ENCODE results near the gene DMRTC1.
"Not testable (repeated sequence)": the region's sequence is repeated elsewhere in the genome, so short reads cannot be mapped to it uniquely, and the experiment has no call there.

DMRTC1 gene

GRCh38 chrX:72943819-72944169, at the start of gene DMRTC1:
TSS of gene DMRTC1 (minus strand) at chrX:72943837. CDS start at chrX:72875694, 68,143 bp downstream.
- not testable (repeated sequence) for DNase-seq (ENCODE audit: low spot score); FAIRE-seq

- DNase-seq (ENCODE audit: low spot score); FAIRE-seq: not testable (repeated sequence)
These were observed 37.3 kb upstream of the DMRTC1 start for GRCh38 chrX:72980894-72981469.

DNA sequence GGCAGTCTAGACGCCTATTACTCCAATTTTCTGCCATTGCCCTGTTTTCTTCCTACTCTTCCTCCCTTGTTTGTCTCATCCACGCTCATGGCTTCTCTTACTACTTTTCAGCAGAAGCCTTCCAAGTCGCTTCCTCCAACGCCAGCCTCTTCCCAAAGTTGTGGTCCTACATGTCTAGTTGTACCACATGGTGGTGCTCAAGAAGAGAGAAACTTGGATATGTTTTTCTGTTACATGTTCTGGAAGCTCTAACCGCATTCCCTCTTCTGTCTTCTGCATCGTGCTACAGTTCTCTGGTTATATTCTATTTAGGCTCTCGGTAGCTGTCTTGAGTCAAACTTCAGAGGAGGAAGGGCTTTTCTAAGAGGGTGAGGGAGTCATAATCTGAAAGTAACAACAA, 31.2 kb upstream of the DMRTC1 start:
- not testable (repeated sequence) for FAIRE-seq

GRCh38 chrX:72971859-72972258, 28.2 kb upstream of the DMRTC1 start:
- DNase-seq (ENCODE audit: low spot score); FAIRE-seq: not testable (repeated sequence)

More for the DNA sequence above, 31.2 kb upstream of the DMRTC1 start:
- not testable (repeated sequence) for DNase-seq (ENCODE audit: low spot score)

- DNase-seq (ENCODE audit: low spot score); FAIRE-seq: not testable (repeated sequence)
These were observed 16.3 kb upstream of the DMRTC1 start for GRCh38 chrX:72959971-72960370.

DNA sequence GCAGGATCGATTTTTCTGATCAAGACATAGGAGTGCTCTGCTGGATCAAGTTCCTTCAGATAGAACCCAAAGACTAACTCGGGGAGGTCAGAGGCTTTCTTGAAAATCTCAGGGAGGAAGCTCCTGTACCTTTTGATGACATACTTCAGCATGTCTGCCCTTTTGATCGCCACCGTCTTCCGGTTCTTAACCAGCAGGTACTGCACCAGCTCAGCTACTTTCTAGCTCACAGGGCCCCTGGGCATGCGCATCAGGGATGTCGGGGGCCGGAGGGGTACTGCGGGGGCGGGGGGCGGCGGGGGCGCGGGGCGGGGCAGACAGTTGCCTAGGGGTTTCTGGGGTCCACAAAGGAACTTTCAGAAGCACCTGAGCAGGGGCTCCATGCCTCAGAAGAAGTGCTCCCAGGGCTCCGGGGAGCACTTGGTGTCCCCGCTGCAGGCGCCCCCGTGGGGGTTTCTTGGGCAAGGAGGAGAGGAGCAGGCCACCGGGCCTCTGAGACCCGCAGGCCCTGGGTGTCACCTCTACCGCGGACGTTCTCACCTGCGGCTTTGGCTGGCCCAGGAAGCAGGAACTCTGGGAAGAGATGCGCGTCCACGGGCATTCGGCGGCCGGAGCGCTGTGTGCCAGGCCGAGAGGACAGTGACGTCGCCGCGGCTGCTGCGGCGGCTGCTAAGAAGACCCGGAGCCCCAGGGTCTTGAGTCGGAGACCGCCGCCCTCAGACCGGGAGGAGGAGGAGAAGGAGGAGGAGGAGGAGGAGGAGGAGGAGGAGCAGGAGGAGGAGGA, 410 bp downstream of the DMRTC1 start:
- not testable (repeated sequence) for FAIRE-seq

DNA sequence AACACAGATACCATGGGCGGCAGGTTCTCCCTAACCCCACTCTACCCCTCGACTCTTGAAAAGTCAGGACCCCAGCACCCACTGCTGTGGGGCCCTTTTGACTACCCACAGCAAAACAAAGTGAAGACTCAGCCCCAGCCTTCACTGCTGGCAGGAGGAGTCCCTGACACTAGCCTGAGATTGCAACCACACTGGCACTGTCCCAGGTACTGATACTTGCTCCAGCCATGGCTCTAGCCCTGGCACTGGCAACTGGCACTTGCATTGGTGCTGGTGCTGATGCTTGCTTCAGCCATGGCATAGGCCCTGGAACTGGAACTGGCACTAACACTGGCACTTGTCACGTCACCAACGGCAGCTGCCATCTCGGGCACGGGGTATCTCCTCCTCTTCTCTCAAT, 1.4 kb downstream of the DMRTC1 start:
- FAIRE-seq, result not testable (repeated sequence)

More for the DNA sequence above, 410 bp downstream of the DMRTC1 start:
- DNase-seq (ENCODE audit: low spot score), result not testable (repeated sequence)

DNA sequence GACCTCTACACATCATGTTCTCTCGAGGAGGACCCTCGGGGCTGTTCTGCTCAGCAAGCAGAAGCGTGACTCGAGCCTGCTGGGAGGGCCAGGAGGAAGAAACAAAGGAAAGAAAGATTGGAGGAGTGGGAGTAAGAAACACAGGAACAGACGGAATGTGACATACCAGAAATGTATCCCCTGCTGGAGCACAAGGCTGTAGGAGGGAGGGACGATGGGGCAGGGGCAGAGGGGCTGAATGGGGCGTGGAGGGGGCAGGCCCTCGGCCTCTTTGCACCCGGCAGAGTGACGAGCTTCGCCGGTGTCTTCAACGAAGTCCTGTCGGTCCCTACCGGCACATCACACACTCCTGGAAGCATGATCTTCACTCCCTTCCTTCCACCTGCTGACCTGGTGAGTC, 5.7 kb downstream of the DMRTC1 start, which contains the start of gene FAM236A:
TSS of gene FAM236A (plus strand) at position 301 of the 400 bp plus-strand sequence. CDS start at position 358, 57 bp downstream.
- not testable (repeated sequence) for DNase-seq (ENCODE audit: low spot score); FAIRE-seq

More for the DNA sequence above, 1.4 kb downstream of the DMRTC1 start:
- DNase-seq (ENCODE audit: low spot score), result not testable (repeated sequence)

DNA sequence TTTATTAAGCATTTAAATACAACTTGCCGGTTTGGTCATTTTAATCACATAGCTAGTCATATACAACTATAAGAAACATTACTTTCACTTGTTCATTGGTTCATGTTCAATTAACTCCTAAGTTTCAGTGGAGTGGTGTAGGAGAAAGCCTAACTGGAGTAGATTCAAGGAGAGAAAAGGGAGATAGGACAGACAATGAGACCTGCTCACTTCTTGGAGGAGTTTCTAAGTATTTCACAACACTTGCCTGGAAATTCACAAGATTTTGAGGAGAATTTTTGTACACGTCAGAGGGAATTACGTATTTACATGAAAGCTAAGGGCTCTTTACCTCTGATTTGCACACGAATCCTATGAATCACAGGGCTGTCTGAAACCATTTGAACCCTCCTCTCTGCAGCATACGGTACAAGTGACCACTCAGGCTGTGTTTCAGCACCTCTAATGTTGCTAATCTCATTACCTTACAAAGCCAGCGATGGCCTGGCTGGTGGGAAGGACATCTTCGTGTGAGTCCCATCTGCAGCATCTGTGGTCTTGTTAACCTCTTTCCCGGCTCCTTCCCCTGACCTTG, 6.7 kb downstream of the DMRTC1 start:
- not testable (repeated sequence) for DNase-seq (ENCODE audit: low spot score); FAIRE-seq

DNA sequence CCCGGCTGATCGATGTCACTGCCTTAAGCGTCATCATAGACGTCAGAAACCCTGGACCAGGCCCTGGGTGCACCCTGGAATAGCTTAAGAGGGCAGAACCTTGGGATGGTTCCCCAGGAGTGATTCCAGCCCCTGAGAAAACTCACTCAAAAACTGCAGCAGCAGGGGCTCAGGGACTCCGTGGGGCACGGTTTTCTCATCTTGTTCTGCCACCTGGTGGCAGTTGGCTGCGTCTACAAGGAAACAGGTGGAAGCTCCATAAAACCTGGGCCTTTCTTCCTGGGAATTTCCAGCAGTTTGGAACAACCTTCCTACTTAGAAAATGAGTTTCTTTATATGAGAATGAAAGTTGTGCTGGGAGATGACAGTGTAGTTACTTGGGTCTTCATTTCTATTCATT, 7.2 kb downstream of the DMRTC1 start:
- DNase-seq (ENCODE audit: low spot score), result not testable (repeated sequence)
- FAIRE-seq, result peak; percentile 89

- not testable (repeated sequence) for FAIRE-seq; DNase-seq (ENCODE audit: low spot score)
These were observed 11.4 kb downstream of the DMRTC1 start for GRCh38 chrX:72932283-72932682.

DNA sequence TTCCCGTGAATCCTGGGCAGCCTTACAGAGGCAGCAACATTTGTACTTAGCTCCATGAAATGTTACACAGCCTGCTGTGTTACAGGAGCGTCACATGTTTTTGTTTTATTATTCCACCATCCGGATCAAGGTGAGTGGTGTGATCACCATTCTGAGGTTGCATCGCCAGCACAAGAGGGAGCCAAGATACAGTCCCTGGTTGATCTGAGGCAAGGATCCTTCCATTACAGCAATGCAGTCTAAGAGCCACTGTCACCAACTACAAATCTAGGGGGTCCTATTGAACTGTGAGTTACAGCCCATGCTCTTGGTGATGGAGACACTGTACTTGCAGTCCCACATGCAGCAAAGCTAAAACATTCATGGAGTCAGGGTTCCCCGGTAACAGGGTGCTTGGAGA, 27.5 kb downstream of the DMRTC1 start:
- not testable (repeated sequence) for FAIRE-seq; DNase-seq (ENCODE audit: low spot score)

DNA sequence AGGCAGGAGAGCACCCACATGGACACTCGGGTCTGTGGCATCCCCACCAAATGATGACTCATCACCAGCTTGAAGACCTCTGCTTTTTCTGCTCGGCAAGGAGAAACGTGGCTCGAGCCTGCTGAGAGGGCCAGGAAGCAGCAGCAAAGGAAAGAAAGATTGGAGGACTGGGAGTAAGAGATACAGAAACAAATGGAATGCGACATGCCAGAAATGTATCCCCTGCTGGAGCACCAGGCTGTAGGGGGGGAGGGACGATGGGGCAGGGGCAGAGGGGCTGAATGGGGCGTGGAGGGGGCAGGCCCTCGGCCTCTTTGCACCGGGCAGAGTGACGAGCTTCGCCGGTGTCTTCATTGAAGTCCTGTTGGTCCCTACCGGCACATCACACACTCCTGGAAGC, 31.3 kb downstream of the DMRTC1 start, which contains the start of gene FAM236C:
TSS of gene FAM236C (plus strand) at position 301 of the 400 bp plus-strand sequence. CDS start 100 bp downstream, outside the sequence.
- not testable (repeated sequence) for DNase-seq (ENCODE audit: low spot score); FAIRE-seq

DNA sequence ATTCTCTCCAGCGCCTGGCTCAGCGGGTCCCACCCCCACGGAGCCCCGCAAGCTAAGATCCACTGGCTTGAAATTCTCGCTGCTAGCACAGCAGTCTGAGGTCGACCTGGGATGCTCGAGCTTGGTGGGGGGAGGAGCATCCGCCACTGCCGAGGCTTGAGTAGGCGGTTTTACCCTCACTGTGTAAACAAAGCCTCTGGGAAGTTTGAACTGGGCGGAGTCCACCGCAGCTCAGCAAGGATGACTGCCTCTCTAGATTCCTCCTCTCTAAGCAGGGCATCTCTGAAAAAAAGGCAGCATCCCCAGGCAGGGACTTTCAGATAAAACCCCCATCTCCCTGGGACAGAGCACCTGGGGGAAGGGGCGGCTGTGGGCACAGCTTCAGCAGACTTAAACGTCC, 53.9 kb downstream of the DMRTC1 start:
- DNase-seq (ENCODE audit: low spot score); FAIRE-seq: not testable (repeated sequence)

GRCh38 chrX:72882898-72883297, 60.7 kb downstream of the DMRTC1 start:
- FAIRE-seq; DNase-seq (ENCODE audit: low spot score): not testable (repeated sequence)

- FAIRE-seq; DNase-seq (ENCODE audit: low spot score): not testable (repeated sequence)
These were observed 106.1 kb downstream of the DMRTC1 start for GRCh38 chrX:72837532-72837931.

DNA sequence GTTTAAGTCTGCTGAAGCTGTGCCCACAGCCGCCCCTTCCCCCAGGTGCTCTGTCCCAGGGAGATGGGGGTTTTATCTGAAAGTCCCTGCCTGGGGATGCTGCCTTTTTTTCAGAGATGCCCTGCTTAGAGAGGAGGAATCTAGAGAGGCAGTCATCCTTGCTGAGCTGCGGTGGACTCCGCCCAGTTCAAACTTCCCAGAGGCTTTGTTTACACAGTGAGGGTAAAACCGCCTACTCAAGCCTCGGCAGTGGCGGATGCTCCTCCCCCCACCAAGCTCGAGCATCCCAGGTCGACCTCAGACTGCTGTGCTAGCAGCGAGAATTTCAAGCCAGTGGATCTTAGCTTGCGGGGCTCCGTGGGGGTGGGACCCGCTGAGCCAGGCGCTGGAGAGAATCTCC, 112.9 kb downstream of the DMRTC1 start:
- not testable (repeated sequence) for DNase-seq (ENCODE audit: low spot score); FAIRE-seq
